ENCODE results near the gene FBXL20. TPM values are rescaled to one million over a fixed set of nuclear protein-coding genes. Genes with fewer than 3 reads are reported as not detected.

The FBXL20 gene
- total and polyA plus RNA-seq, 2 donors (not counting 3 experiments of a cell fraction or from before 2014, with no cell fraction given): 4.6 to 18.0 TPM

DNA sequence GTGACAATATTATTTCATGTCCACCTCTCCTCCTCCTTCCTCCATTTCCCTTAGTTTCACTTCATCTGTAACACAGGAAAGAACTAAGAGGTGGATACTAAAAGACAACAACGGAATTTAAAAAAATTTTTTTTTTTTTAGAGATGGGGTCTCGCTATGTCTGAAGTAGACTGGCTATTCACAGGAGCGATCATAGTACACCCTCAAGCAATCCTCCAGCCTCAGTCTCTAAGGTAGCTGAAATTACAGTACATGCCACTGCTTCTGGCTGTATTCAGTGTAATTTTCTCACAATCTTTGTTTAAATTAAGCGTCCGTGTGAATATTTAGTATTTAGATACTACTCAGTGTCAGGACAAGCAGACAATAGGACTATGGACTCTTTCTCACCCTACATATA lies 35.6 kb downstream of the FBXL20 start:
- H3K9ac ChIP-seq (replicated peaks; ENCODE audit: extremely low read depth, insufficient read depth, low read length): no peak overlapping the region
- H2AFZ ChIP-seq (ENCODE audit: low read depth, low read length): no peak overlapping the region
- peaks cover 3% of the 10 kb centered on the region for H4K20me1 ChIP-seq (replicated peaks; ENCODE audit: control insufficient read depth, extremely low read depth, insufficient read depth, low read length)
- no peaks in the 10 kb centered on the region for H3K36me3 ChIP-seq (ENCODE audit: control insufficient read depth in 2 of 2, extremely low read depth in 1 of 2, insufficient read depth in 2 of 2, low read length in 2 of 2)
- H3K79me2 ChIP-seq (ENCODE audit: control insufficient read depth, insufficient read depth, low read length): no peaks in the 10 kb centered on the region
- intact Hi-C loops (cut with micrococcal nuclease): no loop called here
- no peak for FAIRE-seq
- H3K9me1 ChIP-seq (replicated peaks; ENCODE audit: control insufficient read depth, extremely low read depth, insufficient read depth, low read length): no peaks in the 10 kb centered on the region
- H3K27me3 ChIP-seq (ENCODE audit: control insufficient read depth in 2 of 2, insufficient read depth in 2 of 2, low read length in 2 of 2): no peaks in the 10 kb centered on the region
- no TSS peak for BruUV-seq (replicated peaks)
- H3K4me1 ChIP-seq (ENCODE audit: control insufficient read depth, extremely low read depth, insufficient read depth, low read length): no peaks in the 10 kb centered on the region
- dilution Hi-C loops (cut with MboI; ENCODE audit: extremely low pct_ligation_motif_present, low sequenced_read_pairs): no loop called here
- H3K9me3 ChIP-seq (replicated peaks; ENCODE audit: control insufficient read depth, insufficient read depth, low read length): no peaks in the 10 kb centered on the region
- H3K27ac ChIP-seq (ENCODE audit: insufficient read depth, low read depth, low read length): no peak overlapping the region
- CTCF ChIA-PET: interaction anchor here (0.7 to 1.9 kb wide), 3 partner anchors 14 to 69 kb away, joined by 3 to 12 read pairs (median 3); no protein-coding TSS in a partner anchor
- POLR2A ChIA-PET: no interaction called here
- TF ChIP-seq MYC (IDR thresholded peaks at IDR 0.05; ENCODE audit: low read depth, low read length): no peak
- no peak for TF ChIP-seq POLR2AphosphoS5 (IDR thresholded peaks at IDR 0.05; ENCODE audit: insufficient read depth, low read depth, low read length)
- no peak for TF ChIP-seq JUN (IDR thresholded peaks at IDR 0.05; ENCODE audit: borderline replicate concordance, insufficient read depth, insufficient read length, low read depth)
- TF ChIP-seq GATA2 (IDR thresholded peaks at IDR 0.05; ENCODE audit: insufficient read depth, insufficient read length, low read depth, low read length): no peak
- no peak for TF ChIP-seq FOS (IDR thresholded peaks at IDR 0.05; ENCODE audit: borderline replicate concordance, insufficient read depth, low read length)
- TF ChIP-seq, protein P1, sequence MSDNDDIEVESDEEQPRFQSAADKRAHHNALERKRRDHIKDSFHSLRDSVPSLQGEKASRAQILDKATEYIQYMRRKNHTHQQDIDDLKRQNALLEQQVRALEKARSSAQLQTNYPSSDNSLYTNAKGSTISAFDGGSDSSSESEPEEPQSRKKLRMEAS (IDR thresholded peaks at IDR 0.05; ENCODE audit: insufficient read depth, insufficient read length): no peak
- TF ChIP-seq, protein P2, sequence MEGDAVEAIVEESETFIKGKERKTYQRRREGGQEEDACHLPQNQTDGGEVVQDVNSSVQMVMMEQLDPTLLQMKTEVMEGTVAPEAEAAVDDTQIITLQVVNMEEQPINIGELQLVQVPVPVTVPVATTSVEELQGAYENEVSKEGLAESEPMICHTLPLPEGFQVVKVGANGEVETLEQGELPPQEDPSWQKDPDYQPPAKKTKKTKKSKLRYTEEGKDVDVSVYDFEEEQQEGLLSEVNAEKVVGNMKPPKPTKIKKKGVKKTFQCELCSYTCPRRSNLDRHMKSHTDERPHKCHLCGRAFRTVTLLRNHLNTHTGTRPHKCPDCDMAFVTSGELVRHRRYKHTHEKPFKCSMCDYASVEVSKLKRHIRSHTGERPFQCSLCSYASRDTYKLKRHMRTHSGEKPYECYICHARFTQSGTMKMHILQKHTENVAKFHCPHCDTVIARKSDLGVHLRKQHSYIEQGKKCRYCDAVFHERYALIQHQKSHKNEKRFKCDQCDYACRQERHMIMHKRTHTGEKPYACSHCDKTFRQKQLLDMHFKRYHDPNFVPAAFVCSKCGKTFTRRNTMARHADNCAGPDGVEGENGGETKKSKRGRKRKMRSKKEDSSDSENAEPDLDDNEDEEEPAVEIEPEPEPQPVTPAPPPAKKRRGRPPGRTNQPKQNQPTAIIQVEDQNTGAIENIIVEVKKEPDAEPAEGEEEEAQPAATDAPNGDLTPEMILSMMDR (IDR thresholded peaks at IDR 0.05; ENCODE audit: extremely low read depth in 1 of 2, insufficient read depth in 1 of 2, low read depth in 1 of 2, low read length in 2 of 2): no peak
- no peak for TF ChIP-seq POLR2A (IDR thresholded peaks at IDR 0.05; ENCODE audit: low read depth, low read length)
- no peak for TF ChIP-seq EZH2 (IDR thresholded peaks at IDR 0.05; ENCODE audit: borderline replicate concordance, low read depth, low read length, severe bottlenecking)
- no peak overlapping the region for H3K4me2 ChIP-seq (ENCODE audit: insufficient read depth, low read length)
- no peak overlapping the region for H3K4me3 ChIP-seq (replicated peaks in 1 of 3; ENCODE audit: insufficient read depth in 1 of 3, low read depth in 1 of 3, low read length in 3 of 3)
- DNase-seq (ENCODE audit: low read depth, low spot score): no peak

Data from endothelial cell of umbilical vein (primary cell).